ENCODE measurements around the gene CRAT.

CRAT gene

GRCh38 chr9:129108805-129109536 lies 1.6 kb downstream of the CRAT start:
- no peak for FAIRE-seq

GRCh38 chr9:129108083-129108804 lies 2.3 kb downstream of the CRAT start:
- no peak for FAIRE-seq

GRCh38 chr9:129107651-129108050 lies 2.9 kb downstream of the CRAT start:
- no peak for FAIRE-seq

GRCh38 chr9:129105857-129106694 lies 4.5 kb downstream of the CRAT start:
- no peak for FAIRE-seq

- FAIRE-seq, result no peak
These were observed 6.5 kb downstream of the CRAT start for GRCh38 chr9:129104051-129104450.

GRCh38 chr9:129103595-129103965 lies 7.0 kb downstream of the CRAT start:
- no peak for FAIRE-seq

- no peak for FAIRE-seq
These were observed 7.6 kb downstream of the CRAT start for GRCh38 chr9:129102791-129103594.

- no peak for FAIRE-seq
These were observed 8.5 kb downstream of the CRAT start for GRCh38 chr9:129102095-129102525.

GRCh38 chr9:129101279-129101678 lies 9.3 kb downstream of the CRAT start:
- no peak for FAIRE-seq

GRCh38 chr9:129100383-129101169 lies 10.0 kb downstream of the CRAT start:
- FAIRE-seq, result no peak

- no peak for FAIRE-seq
These were observed 12.3 kb downstream of the CRAT start for GRCh38 chr9:129098328-129098727.

GRCh38 chr9:129097671-129098306 lies 12.8 kb downstream of the CRAT start:
- no peak for FAIRE-seq

GRCh38 chr9:129095908-129096307 lies 14.7 kb downstream of the CRAT start:
- no peak for FAIRE-seq

GRCh38 chr9:129095170-129095667 lies 15.4 kb downstream of the CRAT start:
- no peak for FAIRE-seq

GRCh38 chr9:129094387-129095169 lies 16.0 kb downstream of the CRAT start:
- no peak for FAIRE-seq

GRCh38 chr9:129093602-129094386 lies 16.8 kb downstream of the CRAT start:
- no peak for FAIRE-seq

GRCh38 chr9:129089246-129089645 lies 21.3 kb downstream of the CRAT start:
- no peak for FAIRE-seq

- FAIRE-seq, result no peak
These were observed 26.5 kb downstream of the CRAT start for GRCh38 chr9:129084087-129084486.

GRCh38 chr9:129081388-129081904 lies 29.1 kb downstream of the CRAT start:
- FAIRE-seq, result no peak
